Measurements from ENCODE around the gene DAPK3. TPM values are rescaled to one million over a fixed set of nuclear protein-coding genes. Genes with fewer than 3 reads are reported as not detected.
A peak's percentile ranks its signal among the peaks of the same experiment; 100 is the strongest.
"Not testable (repeated sequence)": the region's sequence is repeated elsewhere in the genome, so short reads cannot be mapped to it uniquely, and the experiment has no call there.

DAPK3 gene
- total and polyA plus RNA-seq, 4 donors: 61.9 to 93.9 (median 79.4) TPM

- ATAC-seq (ENCODE audit: insufficient read depth, low FRiP score): no peak
- Histone ChIP-seq H3K36me3 (ENCODE audit: control insufficient read depth in 4 of 4, insufficient read depth in 4 of 4, low read length in 4 of 4) (no peaks in the 10 kb centered on the region), H3K4me3 (no peak overlapping the region), H3K4me1 (ENCODE audit: control insufficient read depth in 5 of 5, insufficient read depth in 5 of 5, low read length in 5 of 5) (peaks cover 0 to 2% (median 0%) of the 10 kb centered on the region in 5 donors), H3K9me3 (ENCODE audit: control insufficient read depth in 4 of 4, insufficient read depth in 3 of 4, low read length in 3 of 4) (peaks cover 0 to 1% (median 0%) of the 10 kb centered on the region in 4 donors), H3K9ac (ENCODE audit: insufficient read depth in 1 of 2, low read length in 2 of 2) (no peak overlapping the region), H3K27me3 (ENCODE audit: control insufficient read depth in 3 of 3, insufficient read depth in 3 of 3, low read length in 2 of 3) (no peaks in the 10 kb centered on the region), H3K27ac (ENCODE audit: low read depth in 1 of 2, low read length in 1 of 2) (peak overlapping the region in 1 of 2 donors; percentile 66)
- TF ChIP-seq, protein P1, sequence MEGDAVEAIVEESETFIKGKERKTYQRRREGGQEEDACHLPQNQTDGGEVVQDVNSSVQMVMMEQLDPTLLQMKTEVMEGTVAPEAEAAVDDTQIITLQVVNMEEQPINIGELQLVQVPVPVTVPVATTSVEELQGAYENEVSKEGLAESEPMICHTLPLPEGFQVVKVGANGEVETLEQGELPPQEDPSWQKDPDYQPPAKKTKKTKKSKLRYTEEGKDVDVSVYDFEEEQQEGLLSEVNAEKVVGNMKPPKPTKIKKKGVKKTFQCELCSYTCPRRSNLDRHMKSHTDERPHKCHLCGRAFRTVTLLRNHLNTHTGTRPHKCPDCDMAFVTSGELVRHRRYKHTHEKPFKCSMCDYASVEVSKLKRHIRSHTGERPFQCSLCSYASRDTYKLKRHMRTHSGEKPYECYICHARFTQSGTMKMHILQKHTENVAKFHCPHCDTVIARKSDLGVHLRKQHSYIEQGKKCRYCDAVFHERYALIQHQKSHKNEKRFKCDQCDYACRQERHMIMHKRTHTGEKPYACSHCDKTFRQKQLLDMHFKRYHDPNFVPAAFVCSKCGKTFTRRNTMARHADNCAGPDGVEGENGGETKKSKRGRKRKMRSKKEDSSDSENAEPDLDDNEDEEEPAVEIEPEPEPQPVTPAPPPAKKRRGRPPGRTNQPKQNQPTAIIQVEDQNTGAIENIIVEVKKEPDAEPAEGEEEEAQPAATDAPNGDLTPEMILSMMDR (IDR thresholded peaks at IDR 0.05; ENCODE audit: control extremely low read depth, extremely low read depth): no peak
- no peak for DNase-seq
- 49 to 83% methylated on average over 2 of the region's 2 CpGs for WGBS, 2 donors
Measured at GRCh38 chr19:3945838-3946237, 25.1 kb downstream of the DAPK3 start.

DNA sequence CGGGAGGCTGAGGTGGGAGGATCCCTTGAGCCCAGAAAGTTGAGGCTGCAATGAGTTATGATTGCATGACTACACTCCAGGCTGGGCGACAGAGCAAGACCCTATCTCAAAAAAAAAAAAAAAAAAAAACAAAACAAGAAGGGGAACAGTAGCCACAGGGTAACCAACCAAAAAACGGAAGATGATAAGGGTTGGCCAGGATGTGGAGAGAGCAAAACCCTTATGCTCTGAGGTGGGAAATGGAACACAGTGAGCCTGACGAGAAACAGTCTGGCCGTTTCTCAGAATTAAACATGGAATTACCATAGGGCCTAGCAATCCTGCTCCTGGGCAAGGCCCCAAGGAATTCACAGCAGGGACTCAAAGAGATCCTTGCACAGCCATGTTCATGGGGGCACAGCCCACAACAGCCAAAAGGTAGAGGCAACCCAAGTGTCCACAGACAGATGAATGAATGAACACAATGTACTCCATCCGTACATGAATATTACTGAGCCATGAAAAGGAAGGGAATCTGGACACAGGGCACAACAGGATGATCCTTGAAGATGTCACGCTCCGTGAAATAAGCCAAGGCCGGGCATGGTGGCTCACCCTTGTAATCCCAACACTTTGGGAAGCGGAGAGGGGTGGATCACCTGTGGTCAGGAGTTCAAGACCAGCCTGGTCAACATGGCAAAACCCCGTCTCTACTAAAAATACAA lies 26.7 kb downstream of the DAPK3 start:
- Histone ChIP-seq H3K36me3 (ENCODE audit: control insufficient read depth in 4 of 4, insufficient read depth in 4 of 4, low read length in 4 of 4) (no peaks in the 10 kb centered on the region), H3K4me3 (no peak overlapping the region), H3K27ac (ENCODE audit: low read depth in 1 of 2, low read length in 1 of 2) (peak overlapping the region in 1 of 2 donors; percentile 84), H3K9me3 (ENCODE audit: control insufficient read depth in 4 of 4, insufficient read depth in 3 of 4, low read length in 3 of 4) (peaks cover 0 to 1% (median 0%) of the 10 kb centered on the region in 4 donors), H3K4me1 (ENCODE audit: control insufficient read depth in 5 of 5, insufficient read depth in 5 of 5, low read length in 5 of 5) (no peaks in the 10 kb centered on the region), H3K9ac (ENCODE audit: insufficient read depth in 1 of 2, low read length in 2 of 2) (no peak overlapping the region), H3K27me3 (ENCODE audit: control insufficient read depth in 3 of 3, insufficient read depth in 3 of 3, low read length in 2 of 3) (peaks cover 0 to 2% (median 0%) of the 10 kb centered on the region in 3 donors)
- TF ChIP-seq, protein P1 (IDR thresholded peaks at IDR 0.05; ENCODE audit: control extremely low read depth, extremely low read depth): no peak
- ATAC-seq (ENCODE audit: insufficient read depth, low FRiP score) (no peak), DNase-seq (no peak)
- 72 to 77% methylated on average over 11 of the region's 11 CpGs for WGBS, 2 donors

DNA sequence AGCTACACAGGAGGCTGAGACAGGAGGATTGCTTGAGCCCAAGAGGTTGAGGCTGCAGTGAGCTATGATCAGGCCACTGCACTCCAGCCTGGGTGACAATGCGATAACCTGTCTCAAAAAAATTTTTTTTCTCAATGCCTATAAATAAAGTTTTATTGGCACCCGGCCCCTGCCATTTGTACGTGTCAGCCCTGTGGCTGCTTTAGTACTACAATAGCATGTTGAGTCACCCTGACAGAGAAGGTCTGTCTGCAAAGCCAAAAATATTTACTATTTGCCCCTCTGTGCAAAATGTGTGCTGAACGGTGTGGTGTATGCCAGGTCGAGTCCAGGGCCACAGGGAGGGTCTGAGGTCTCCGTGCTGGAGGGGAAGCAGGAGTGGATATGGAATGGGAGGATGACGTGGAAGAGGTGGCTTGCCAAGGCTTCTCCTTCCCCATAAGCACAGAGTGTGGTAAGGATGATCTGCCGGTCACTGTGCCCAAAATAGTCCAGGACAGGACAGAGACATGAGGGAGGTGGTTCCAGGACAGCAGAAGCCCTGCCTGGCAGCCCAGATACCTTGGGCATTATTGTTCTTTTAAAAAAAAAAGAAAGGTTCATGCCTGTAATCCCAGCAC lies 28.0 kb downstream of the DAPK3 start:
- Histone ChIP-seq H3K36me3 (ENCODE audit: control insufficient read depth in 4 of 4, insufficient read depth in 4 of 4, low read length in 4 of 4) (no peaks in the 10 kb centered on the region), H3K9ac (ENCODE audit: insufficient read depth in 1 of 2, low read length in 2 of 2) (no peak overlapping the region), H3K4me3 (no peak overlapping the region), H3K9me3 (ENCODE audit: control insufficient read depth in 4 of 4, insufficient read depth in 3 of 4, low read length in 3 of 4) (peaks cover 0 to 1% (median 0%) of the 10 kb centered on the region in 4 donors), H3K4me1 (ENCODE audit: control insufficient read depth in 5 of 5, insufficient read depth in 5 of 5, low read length in 5 of 5) (no peaks in the 10 kb centered on the region), H3K27ac (ENCODE audit: low read depth in 1 of 2, low read length in 1 of 2) (peak overlapping the region in 1 of 2 donors; percentile 84), H3K27me3 (ENCODE audit: control insufficient read depth in 3 of 3, insufficient read depth in 3 of 3, low read length in 2 of 3) (peaks cover 0 to 2% (median 0%) of the 10 kb centered on the region in 3 donors)
- TF ChIP-seq, protein P1 (IDR thresholded peaks at IDR 0.05; ENCODE audit: control extremely low read depth, extremely low read depth): no peak
- ATAC-seq (ENCODE audit: insufficient read depth, low FRiP score): no peak
- 79 to 91% methylated on average over 8 of the region's 8 CpGs for WGBS, 2 donors
- no peak for DNase-seq

- H3K27me3 ChIP-seq (ENCODE audit: control insufficient read depth in 3 of 3, insufficient read depth in 3 of 3, low read length in 2 of 3): peaks cover 0 to 17% (median 3%) of the 10 kb centered on the region in 3 donors
- not testable (repeated sequence) for H3K4me3 ChIP-seq; H3K4me1 ChIP-seq (ENCODE audit: control insufficient read depth in 5 of 5, insufficient read depth in 5 of 5, low read length in 5 of 5); ATAC-seq (ENCODE audit: insufficient read depth, low FRiP score); H3K36me3 ChIP-seq (ENCODE audit: control insufficient read depth in 4 of 4, insufficient read depth in 4 of 4, low read length in 4 of 4); H3K27ac ChIP-seq (ENCODE audit: low read depth in 1 of 2, low read length in 1 of 2); H3K9ac ChIP-seq (ENCODE audit: insufficient read depth in 1 of 2, low read length in 2 of 2); DNase-seq; H3K9me3 ChIP-seq (ENCODE audit: control insufficient read depth in 4 of 4, insufficient read depth in 3 of 4, low read length in 3 of 4)
- 90 to 93% methylated on average over 22 of the region's 22 CpGs for WGBS, 2 donors
Measured at GRCh38 chr19:3938300-3938950, 32.5 kb downstream of the DAPK3 start.

All from lung (tissue), 12 donors.